HCT116 (cell line): ENCODE measurements around the gene GKAP1. TPM values are rescaled to one million over a fixed set of nuclear protein-coding genes. Genes with fewer than 3 reads are reported as not detected.
"Not testable (repeated sequence)": the region's sequence is repeated elsewhere in the genome, so short reads cannot be mapped to it uniquely, and the experiment has no call there.

ENCODE experiments used
- ATAC-seq: fragments of 200-7000 bp; cut with Tn5 transposase; 2 replicates; pipeline ENCODE4 v1.9.1; 2020; ENCODE audit warnings: mild to moderate bottlenecking, moderate library complexity
- BruUV-seq: library from RNA; stranded (reverse); fragments of 400-500 nt; replicated peaks from 2 replicates; lab custom pipeline; 2021; lab: Mats Ljungman, UMichigan
- CTCF ChIA-PET: fragments of 300-600 bp; sonication (Branson Sonifier 250); formaldehyde crosslinking; loops from one replicate; lab custom pipeline; 2021; ENCODE audit warnings: antibody characterized with exemption; lab: Charles Lee
- POLR2A ChIA-PET: fragments of 300-600, 350-600 bp; sonication (Branson Sonifier 250); formaldehyde crosslinking; loops from one replicate; lab custom pipeline; 2021; ENCODE audit warnings: antibody characterized with exemption; lab: Charles Lee
- RAD21 ChIA-PET, 2 experiments: fragments of 300-600 bp; sonication (Branson Sonifier 250); formaldehyde crosslinking; loops; one replicate each; lab custom pipeline; 2023; ENCODE audit warnings: low total read pairs in 2 of 2; ENCODE audit not compliant: uncharacterized antibody in 2 of 2, unreplicated experiment in 2 of 2, low non-redundant PET in 1 of 2; lab: Charles Lee
- DNase-seq: peaks from one replicate; pipeline ENCODE4 v3.0.0-alpha.2; 2010; ENCODE audit warnings: low read depth, low spot score
- H2AFZ ChIP-seq: fragments of 200-600 bp; shearing (Covaris generic), sonication (generic); 2 replicates; pipeline ENCODE4 v1.6.1; 2017; ENCODE audit warnings: low read depth, mixed run types, mixed read lengths, antibody characterized with exemption, low read length; ENCODE audit not compliant: poor library complexity, severe bottlenecking
- H3K27ac ChIP-seq: 2 replicates; pipeline ENCODE4 v1.5.1; 2012; ENCODE audit warnings: low read depth, low read length
- H3K27me3 ChIP-seq: fragments of 200-600 bp; sonication (generic); 2 replicates; pipeline ENCODE4 v1.6.1; 2016; ENCODE audit warnings: mixed run types, low read length, mixed read lengths; ENCODE audit not compliant: insufficient read depth
- H3K36me3 ChIP-seq, 2 experiments: fragments of 200-500 bp in 1 of 2; fragments of 200-600 bp in 1 of 2; sonication (Bioruptor generic) in 1 of 2; sonication (generic) in 1 of 2; 2 replicates each; pipeline versions ENCODE4 v1.5.1 to v1.6.1; 2014 to 2016; ENCODE audit warnings: low read length in 2 of 2, inconsistent platforms in 1 of 2, mixed read lengths in 1 of 2, mixed run types in 1 of 2; ENCODE audit not compliant: insufficient read depth in 2 of 2, control insufficient read depth in 1 of 2
- H3K4me1 ChIP-seq, 2 experiments: fragments of 200-600 bp in 1 of 2; sonication (generic) in 1 of 2; 2 replicates each; pipeline versions ENCODE4 v1.5.1 to v1.6.1; 2012 to 2017; ENCODE audit warnings: low read length in 2 of 2, inconsistent platforms in 1 of 2, mild to moderate bottlenecking in 1 of 2, mixed read lengths in 1 of 2, mixed run types in 1 of 2, moderate library complexity in 1 of 2; ENCODE audit not compliant: insufficient read depth in 2 of 2, control insufficient read depth in 1 of 2
- H3K4me2 ChIP-seq: fragments of 200-600 bp; sonication (generic); 2 replicates; pipeline ENCODE4 v1.6.1; 2017; ENCODE audit warnings: mixed run types, low read length, mixed read lengths
- H3K4me3 ChIP-seq, 2 experiments: fragments of 200-600 bp in 1 of 2; sonication (generic) in 1 of 2; replicated peaks in 1 of 2; 2 replicates each; pipeline ENCODE4 v1.5.1; 2011 to 2016; ENCODE audit warnings: low read length in 2 of 2, control low read depth in 1 of 2, low read depth in 1 of 2, mild to moderate bottlenecking in 1 of 2, mixed read lengths in 1 of 2, mixed run types in 1 of 2
- H3K79me2 ChIP-seq: fragments of 200-600 bp; sonication (generic); 2 replicates; pipeline ENCODE4 v1.6.1; 2017; ENCODE audit warnings: mild to moderate bottlenecking, mixed run types, low read length, moderate library complexity, mixed read lengths; ENCODE audit not compliant: insufficient read depth
- H3K9ac ChIP-seq: fragments of 200-600 bp; sonication (generic); 2 replicates; pipeline ENCODE4 v1.6.1; 2016; ENCODE audit warnings: low read length, mixed read lengths
- H3K9me2 ChIP-seq: fragments of 200-600 bp; sonication (generic), shearing (Covaris generic); 2 replicates; pipeline ENCODE4 v1.6.1; 2017; ENCODE audit warnings: mixed run types, mild to moderate bottlenecking, moderate library complexity; ENCODE audit not compliant: insufficient read depth
- H3K9me3 ChIP-seq, 2 experiments: fragments of 200-500 bp in 1 of 2; fragments of 200-600 bp in 1 of 2; sonication (Bioruptor generic) in 1 of 2; sonication (generic) in 1 of 2; 2 replicates each; pipeline ENCODE4 v1.6.1; 2014 to 2017; ENCODE audit warnings: low read length in 2 of 2, mixed read lengths in 2 of 2, inconsistent platforms in 1 of 2, low read depth in 1 of 2, mild to moderate bottlenecking in 1 of 2, mixed run types in 1 of 2, moderate library complexity in 1 of 2; ENCODE audit not compliant: control insufficient read depth in 1 of 2, insufficient read depth in 1 of 2
- H4K20me1 ChIP-seq: fragments of 200-600 bp; sonication (generic), shearing (Covaris generic); 2 replicates; pipeline ENCODE4 v1.6.1; 2017; ENCODE audit warnings: mixed run types, mild to moderate bottlenecking, moderate library complexity; ENCODE audit not compliant: insufficient read depth
- intact Hi-C: fragments of 100-400 bp; cut with micrococcal nuclease; formaldehyde crosslinking; loops from 2 replicates; pipeline ENCODE4 v1.10.0; 2022
- total RNA-seq: library from RNA; stranded (reverse); gene quantifications from one replicate; pipeline ENCODE4 v1.2.1, GENCODE V29; 2021; ENCODE audit not compliant: unreplicated experiment

GKAP1 gene
- total RNA-seq, 1 experiment from 2014 or later, result 6.8 TPM

GRCh38 chr9:83817011-83817355 lies 586 bp downstream of the GKAP1 start:
- Histone ChIP-seq H3K4me2 (peak overlapping the region; percentile 74), H3K4me3 (peak overlapping the region; percentile 55 to 65), H3K27ac (peak overlapping the region; percentile 55; the same call in 1 of the 2 replicates), H3K9ac (peak overlapping the region; percentile 56)
- H3K9me3 ChIP-seq, H3K4me1 ChIP-seq, H3K79me2 ChIP-seq, ATAC-seq, DNase-seq, BruUV-seq, H3K9me2 ChIP-seq, H3K36me3 ChIP-seq, POLR2A ChIA-PET, H2AFZ ChIP-seq, CTCF ChIA-PET, H4K20me1 ChIP-seq, RAD21 ChIA-PET, H3K27me3 ChIP-seq: not testable (repeated sequence)
- intact Hi-C loops, result loop anchor here (10.0 kb wide), 1 partner anchor 192 kb away; the partner anchor contains the start of gene IDNK

GRCh38 chr9:83815120-83815519 lies 2.4 kb downstream of the GKAP1 start:
- CTCF ChIA-PET, result not testable (repeated sequence)

GRCh38 chr9:83809213-83809612 lies 8.4 kb downstream of the GKAP1 start:
- POLR2A ChIA-PET, H3K9me2 ChIP-seq, H3K79me2 ChIP-seq, H4K20me1 ChIP-seq, H3K9me3 ChIP-seq, H3K36me3 ChIP-seq, DNase-seq, H3K27ac ChIP-seq, H3K4me1 ChIP-seq, H3K4me2 ChIP-seq, H3K4me3 ChIP-seq, H3K9ac ChIP-seq, H3K27me3 ChIP-seq, RAD21 ChIA-PET, BruUV-seq, CTCF ChIA-PET, intact Hi-C loops, ATAC-seq, H2AFZ ChIP-seq: not testable (repeated sequence)

More at GRCh38 chr9:83815120-83815519, 2.4 kb downstream of the GKAP1 start:
- H3K9me2 ChIP-seq, H3K4me3 ChIP-seq, H3K79me2 ChIP-seq, H3K36me3 ChIP-seq, BruUV-seq, H3K9me3 ChIP-seq, H3K9ac ChIP-seq, H4K20me1 ChIP-seq, H3K27me3 ChIP-seq, H2AFZ ChIP-seq, H3K4me2 ChIP-seq, H3K27ac ChIP-seq, POLR2A ChIA-PET, ATAC-seq, H3K4me1 ChIP-seq, RAD21 ChIA-PET, DNase-seq: not testable (repeated sequence)
- intact Hi-C loops, result loop anchor here (10.0 kb wide), 1 partner anchor 190 kb away; the partner anchor contains the start of gene IDNK

- CTCF ChIA-PET, BruUV-seq: not testable (repeated sequence)
These were observed 13.1 kb downstream of the GKAP1 start for GRCh38 chr9:83804454-83804853.

More at GRCh38 chr9:83804454-83804853, 13.1 kb downstream of the GKAP1 start:
- H2AFZ ChIP-seq, H3K27me3 ChIP-seq, H3K4me2 ChIP-seq, intact Hi-C loops, ATAC-seq, RAD21 ChIA-PET, H3K9me2 ChIP-seq, H3K36me3 ChIP-seq, H4K20me1 ChIP-seq, H3K9ac ChIP-seq, POLR2A ChIA-PET, H3K27ac ChIP-seq, H3K79me2 ChIP-seq, DNase-seq, H3K4me3 ChIP-seq, H3K9me3 ChIP-seq: not testable (repeated sequence)
- H3K4me1 ChIP-seq, result peaks cover 5 to 14% of the 10 kb centered on the region in 2 experiments; a peak in 3 of 4 replicates
